ENCODE data around the gene GLRX.

GLRX gene

GRCh38 chr5:95832664-95833063 is 10.1 kb upstream of the GLRX start:
- no peak overlapping the region for H3K27ac ChIP-seq (ENCODE audit: low read depth, low read length, poor library complexity, severe bottlenecking)
- no peak overlapping the region for H3K9ac ChIP-seq (ENCODE audit: low read length)
- TF ChIP-seq CTCF (IDR thresholded peaks at IDR 0.05; ENCODE audit: low read length): no peak
- no peak for TF ChIP-seq EZH2 (IDR thresholded peaks at IDR 0.05; ENCODE audit: borderline replicate concordance, low read length)
- no peak overlapping the region for H3K4me2 ChIP-seq (ENCODE audit: low read length)
- H3K4me1 ChIP-seq (ENCODE audit: insufficient read depth, low read length, severe bottlenecking): peaks cover 27% of the 10 kb centered on the region
- H3K9me3 ChIP-seq (ENCODE audit: low read length): no peaks in the 10 kb centered on the region
- no peaks in the 10 kb centered on the region for H3K27me3 ChIP-seq (ENCODE audit: insufficient read depth, low read length)
- no peaks in the 10 kb centered on the region for H3K9me2 ChIP-seq (ENCODE audit: low read depth, low read length)
- H4K20me1 ChIP-seq (ENCODE audit: insufficient read depth, low read length): no peaks in the 10 kb centered on the region
- no peaks in the 10 kb centered on the region for H3F3A ChIP-seq (ENCODE audit: insufficient read depth, low read length)
- H3K36me3 ChIP-seq (ENCODE audit: insufficient read depth, low read length): no peaks in the 10 kb centered on the region
- H3K79me2 ChIP-seq (ENCODE audit: insufficient read depth, low read length): no peaks in the 10 kb centered on the region
- no peak overlapping the region for H3K4me3 ChIP-seq (ENCODE audit: low read depth, low read length, poor library complexity, severe bottlenecking)
- H2AFZ ChIP-seq (ENCODE audit: low read length): no peak overlapping the region

- Histone ChIP-seq H3K36me3 (ENCODE audit: insufficient read depth, low read length) (no peaks in the 10 kb centered on the region), H3K9me2 (ENCODE audit: low read depth, low read length) (no peaks in the 10 kb centered on the region), H3K27me3 (ENCODE audit: insufficient read depth, low read length) (no peaks in the 10 kb centered on the region), H3K27ac (ENCODE audit: low read depth, low read length, poor library complexity, severe bottlenecking) (no peak overlapping the region), H3K4me1 (ENCODE audit: insufficient read depth, low read length, severe bottlenecking) (peaks cover 18% of the 10 kb centered on the region), H3K4me3 (ENCODE audit: low read depth, low read length, poor library complexity, severe bottlenecking) (no peak overlapping the region), H3K9ac (ENCODE audit: low read length) (no peak overlapping the region), H3K9me3 (ENCODE audit: low read length) (no peaks in the 10 kb centered on the region), H3F3A (ENCODE audit: insufficient read depth, low read length) (no peaks in the 10 kb centered on the region), H4K20me1 (ENCODE audit: insufficient read depth, low read length) (no peaks in the 10 kb centered on the region), H2AFZ (ENCODE audit: low read length) (no peak overlapping the region), H3K4me2 (ENCODE audit: low read length) (no peak overlapping the region), H3K79me2 (ENCODE audit: insufficient read depth, low read length) (no peaks in the 10 kb centered on the region)
- TF ChIP-seq CTCF (IDR thresholded peaks at IDR 0.05; ENCODE audit: low read length) (no peak), EZH2 (IDR thresholded peaks at IDR 0.05; ENCODE audit: borderline replicate concordance, low read length) (no peak)
These were observed 7.7 kb upstream of the GLRX start for GRCh38 chr5:95830226-95830625.

- TF ChIP-seq CTCF (IDR thresholded peaks at IDR 0.05; ENCODE audit: low read length): no peak
- no peak for TF ChIP-seq EZH2 (IDR thresholded peaks at IDR 0.05; ENCODE audit: borderline replicate concordance, low read length)
- Histone ChIP-seq H3K79me2 (ENCODE audit: insufficient read depth, low read length) (no peaks in the 10 kb centered on the region), H3K9me2 (ENCODE audit: low read depth, low read length) (no peaks in the 10 kb centered on the region), H3K27ac (ENCODE audit: low read depth, low read length, poor library complexity, severe bottlenecking) (no peak overlapping the region), H4K20me1 (ENCODE audit: insufficient read depth, low read length) (no peaks in the 10 kb centered on the region), H3K4me3 (ENCODE audit: low read depth, low read length, poor library complexity, severe bottlenecking) (no peak overlapping the region), H3F3A (ENCODE audit: insufficient read depth, low read length) (no peaks in the 10 kb centered on the region), H3K27me3 (ENCODE audit: insufficient read depth, low read length) (no peaks in the 10 kb centered on the region), H3K4me1 (ENCODE audit: insufficient read depth, low read length, severe bottlenecking) (peaks cover 18% of the 10 kb centered on the region), H3K36me3 (ENCODE audit: insufficient read depth, low read length) (no peaks in the 10 kb centered on the region), H3K9ac (ENCODE audit: low read length) (no peak overlapping the region), H2AFZ (ENCODE audit: low read length) (no peak overlapping the region), H3K4me2 (ENCODE audit: low read length) (no peak overlapping the region), H3K9me3 (ENCODE audit: low read length) (no peaks in the 10 kb centered on the region)
These were observed 5.3 kb upstream of the GLRX start for GRCh38 chr5:95827892-95828246.
